HG03432 (cell line): Measurements from ENCODE around the gene TACC3.

Experiments
- ATAC-seq: cut with Tn5 transposase; IDR thresholded peaks from one replicate; pipeline ENCODE4 v1.9.1; 2021; ENCODE audit warnings: mild to moderate bottlenecking, moderate library complexity; ENCODE audit not compliant: unreplicated experiment

TACC3 gene

DNA sequence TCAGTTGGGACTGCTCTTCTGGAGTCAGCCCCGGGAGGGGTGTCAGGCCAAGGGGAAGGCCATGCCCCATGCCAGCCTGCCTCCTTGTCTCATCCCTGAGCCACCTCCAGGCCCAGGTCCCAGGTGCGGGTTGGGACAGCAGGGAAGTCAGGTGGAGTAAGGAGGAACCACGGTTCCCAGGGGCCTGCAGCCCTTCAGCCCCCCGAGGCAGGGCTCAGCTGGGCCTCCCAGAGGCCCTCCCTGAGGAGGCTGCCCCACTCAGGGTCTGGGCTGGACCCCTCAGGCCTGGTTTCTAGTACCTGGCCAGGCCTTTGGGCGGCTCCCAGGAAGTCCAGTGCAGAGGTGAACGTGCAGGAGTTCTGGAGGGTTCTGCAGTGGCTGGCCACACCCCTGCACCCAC lies 48.4 kb downstream of the TACC3 start:
- ATAC-seq: no peak

DNA sequence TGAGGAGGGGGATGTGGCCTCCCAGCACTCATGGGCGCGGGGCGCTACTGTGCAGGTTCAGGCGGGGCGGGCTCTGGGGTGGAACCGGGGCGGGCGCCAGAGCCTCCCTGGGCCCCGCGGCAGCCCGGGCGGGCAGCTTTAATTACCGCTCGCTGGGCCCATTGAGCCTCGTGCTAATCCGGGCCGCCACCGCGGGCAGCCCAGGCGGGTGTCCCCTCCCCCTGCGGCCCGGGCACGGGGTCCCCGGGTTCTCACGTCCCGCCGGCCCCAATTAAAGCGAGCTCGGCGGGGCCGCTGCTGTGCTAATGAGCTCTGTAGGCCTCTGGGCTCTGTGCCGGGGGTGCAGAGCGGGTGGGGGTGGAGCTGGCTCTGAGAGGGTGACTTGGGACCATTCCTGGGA lies 48.9 kb downstream of the TACC3 start:
- no peak for ATAC-seq

DNA sequence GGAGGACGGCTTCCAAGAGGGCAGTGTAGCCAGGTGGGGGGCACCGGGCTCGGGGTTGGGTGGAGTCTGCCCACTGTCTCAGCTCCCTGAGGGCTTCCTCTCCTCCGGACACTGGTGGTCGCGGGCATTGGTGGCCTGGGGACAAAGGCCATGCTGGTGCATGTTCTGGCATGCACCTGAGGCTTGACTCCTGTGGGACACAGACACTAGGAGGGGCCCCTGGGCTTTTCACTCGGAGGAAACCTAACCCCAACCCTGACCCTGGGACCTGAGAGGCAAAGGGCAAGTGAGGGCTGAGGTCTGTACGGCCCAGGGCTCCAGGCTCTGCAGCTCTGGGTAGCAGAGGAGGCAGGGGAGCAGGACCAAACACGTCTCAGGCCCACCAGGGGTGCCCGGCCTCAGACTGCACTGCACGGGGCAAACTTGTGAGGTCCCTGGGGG lies 49.5 kb downstream of the TACC3 start:
- ATAC-seq: no peak

DNA sequence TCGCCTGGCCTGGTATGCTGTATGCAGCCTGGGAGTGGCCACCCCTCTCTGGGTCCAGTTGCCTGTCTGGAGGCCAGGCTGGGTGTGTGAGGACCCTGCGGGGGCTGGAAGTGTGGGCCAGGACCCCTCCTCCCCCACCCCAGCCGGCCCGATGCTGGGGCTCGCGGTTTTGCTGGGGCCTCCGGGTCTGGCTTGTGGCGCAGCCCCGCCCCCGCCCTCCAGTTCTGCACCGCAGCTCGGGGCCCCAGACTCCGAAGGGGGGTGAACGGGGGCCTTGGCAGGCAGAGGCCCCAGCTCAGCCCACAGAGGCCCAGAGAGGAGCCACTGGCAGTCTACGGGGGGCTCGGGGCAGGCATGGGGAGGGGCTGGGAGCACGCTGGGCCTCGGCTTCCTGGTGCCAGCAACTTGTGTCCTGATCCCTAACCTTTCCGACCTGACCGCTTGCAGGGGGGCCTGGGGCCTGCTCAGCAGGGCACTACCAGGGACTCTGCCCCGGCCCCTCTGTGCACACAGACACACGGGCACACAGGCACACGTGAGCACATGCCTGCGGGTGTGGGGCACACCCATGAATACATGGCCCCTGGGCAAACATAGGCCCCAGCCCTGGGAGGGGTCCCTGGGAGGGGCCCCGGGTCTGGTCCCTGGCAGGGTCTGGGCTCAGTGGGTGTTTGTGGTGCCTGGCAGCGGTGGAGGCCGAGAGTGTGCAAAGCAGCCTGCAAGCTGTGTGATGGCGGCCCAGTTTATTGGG lies 50.4 kb downstream of the TACC3 start:
- no peak for ATAC-seq

DNA sequence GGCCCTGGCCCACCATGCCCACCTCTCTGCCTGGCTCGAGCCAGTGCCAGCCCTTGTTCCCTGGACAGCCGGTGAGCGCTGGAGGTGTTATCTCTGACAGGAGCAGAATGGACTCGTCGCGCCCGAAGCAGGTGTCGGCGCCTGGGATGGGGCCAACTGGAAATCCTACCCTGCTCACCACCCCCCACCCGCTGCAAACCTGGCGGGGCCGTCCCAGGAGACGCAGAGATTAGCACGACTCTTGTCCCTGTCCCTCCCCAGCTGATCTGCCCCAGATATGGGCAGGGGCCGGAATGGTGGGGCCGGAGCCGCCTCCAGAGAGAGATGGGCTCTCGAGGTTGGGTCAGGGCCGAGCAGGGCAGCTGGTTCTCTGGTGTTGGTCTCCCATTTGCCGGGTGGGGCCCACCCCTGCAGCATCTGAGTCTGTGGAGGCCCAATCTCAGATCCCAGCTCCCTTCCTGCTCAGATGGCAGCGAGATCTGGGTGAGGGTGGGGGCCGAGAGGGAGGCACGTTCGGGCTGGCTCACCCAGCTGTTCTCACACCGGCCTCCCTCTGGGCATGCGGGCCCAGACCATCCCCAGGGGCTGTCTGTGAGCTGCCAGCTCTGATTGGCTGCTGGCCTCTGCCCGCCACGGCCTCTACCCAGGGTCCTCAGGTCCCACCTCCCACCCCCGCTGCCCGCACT lies 51.7 kb downstream of the TACC3 start:
- ATAC-seq: no peak

DNA sequence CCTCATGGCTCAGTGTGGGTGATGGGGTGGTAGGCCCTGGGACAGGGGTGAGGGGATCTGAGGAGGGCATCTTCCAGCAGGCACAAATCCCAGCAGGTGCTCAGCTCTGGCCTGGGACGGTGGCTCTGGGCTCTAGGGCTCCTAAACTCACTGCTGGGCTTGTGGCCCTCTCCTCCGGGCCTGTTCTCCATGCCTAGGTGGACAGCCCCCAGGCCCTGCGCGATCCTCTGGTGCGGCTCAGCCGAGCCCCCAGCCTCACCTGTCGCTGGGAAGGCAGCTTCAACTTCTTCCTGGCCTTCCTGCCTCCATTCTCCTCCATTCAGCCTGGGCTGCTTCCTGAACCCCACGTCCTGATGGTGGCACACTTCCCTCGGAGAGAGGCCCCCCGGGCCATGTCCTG lies 52.4 kb downstream of the TACC3 start:
- ATAC-seq: no peak

DNA sequence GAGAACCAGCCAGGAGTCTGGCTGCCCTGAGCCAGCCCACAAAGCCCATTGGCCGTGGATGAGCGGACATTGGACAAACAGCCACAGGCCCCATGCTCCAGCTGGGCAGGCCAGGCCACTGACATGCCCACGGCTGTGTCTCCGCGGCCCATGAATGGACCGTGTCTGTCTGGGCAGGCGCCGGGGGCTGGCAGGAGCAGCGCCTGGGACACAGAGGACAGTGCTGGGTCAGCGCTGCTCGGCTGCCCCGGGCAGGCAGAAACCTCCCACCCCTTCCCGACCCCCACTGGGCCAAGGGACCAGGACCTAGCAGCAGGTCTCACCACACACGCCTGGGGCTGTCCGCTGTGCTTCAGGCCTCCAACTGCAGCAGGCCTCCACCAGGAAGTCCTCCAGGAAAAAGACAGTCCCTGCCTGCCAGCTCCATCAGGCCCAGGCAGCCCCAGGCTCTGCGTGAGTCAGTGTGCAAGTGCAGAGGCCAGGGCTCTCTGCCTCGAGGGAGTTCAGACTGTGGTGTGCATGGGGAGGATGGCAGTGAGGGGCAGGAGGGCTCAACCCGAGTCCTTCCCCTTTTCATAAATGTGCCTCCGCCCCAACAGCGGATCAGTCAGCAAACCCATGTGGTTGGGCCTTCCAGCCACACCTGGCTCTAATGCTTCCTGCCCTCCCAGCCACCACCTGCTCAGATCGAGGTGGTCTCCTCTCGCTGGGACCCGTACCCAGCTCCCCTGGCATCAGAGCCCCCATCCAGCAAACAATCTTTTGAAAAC lies 54.6 kb downstream of the TACC3 start:
- no peak for ATAC-seq

DNA sequence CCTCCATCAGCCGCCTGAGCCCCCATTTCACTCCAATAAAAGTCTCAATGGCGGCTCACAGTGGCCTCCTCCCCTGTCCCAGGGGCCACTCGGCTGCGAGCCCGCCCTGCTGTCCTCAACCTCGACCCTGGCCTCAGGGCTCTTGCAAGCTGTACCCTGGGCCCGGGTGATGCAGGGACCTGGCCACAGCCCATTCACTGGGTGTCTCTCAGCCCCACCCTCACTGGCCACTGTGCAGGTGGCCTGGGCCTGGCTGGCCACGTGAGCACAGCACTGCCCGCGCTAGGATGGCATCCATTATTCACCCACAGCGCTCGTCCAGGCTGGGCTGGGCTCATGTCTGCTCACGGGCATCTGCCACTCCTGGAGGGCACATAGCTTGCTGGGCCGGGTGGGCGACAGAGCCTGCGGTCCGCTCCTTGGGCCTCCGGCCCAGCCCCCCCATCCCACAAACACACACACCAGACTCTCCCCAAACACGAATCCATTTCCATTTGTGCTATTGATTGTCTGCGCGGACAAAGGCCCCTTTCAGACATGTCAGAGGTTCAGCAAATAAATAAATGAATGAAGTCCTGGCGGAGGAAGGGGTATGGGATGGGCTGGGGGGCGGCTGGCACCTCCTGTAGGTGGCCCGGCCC lies 55.3 kb downstream of the TACC3 start:
- no peak for ATAC-seq

DNA sequence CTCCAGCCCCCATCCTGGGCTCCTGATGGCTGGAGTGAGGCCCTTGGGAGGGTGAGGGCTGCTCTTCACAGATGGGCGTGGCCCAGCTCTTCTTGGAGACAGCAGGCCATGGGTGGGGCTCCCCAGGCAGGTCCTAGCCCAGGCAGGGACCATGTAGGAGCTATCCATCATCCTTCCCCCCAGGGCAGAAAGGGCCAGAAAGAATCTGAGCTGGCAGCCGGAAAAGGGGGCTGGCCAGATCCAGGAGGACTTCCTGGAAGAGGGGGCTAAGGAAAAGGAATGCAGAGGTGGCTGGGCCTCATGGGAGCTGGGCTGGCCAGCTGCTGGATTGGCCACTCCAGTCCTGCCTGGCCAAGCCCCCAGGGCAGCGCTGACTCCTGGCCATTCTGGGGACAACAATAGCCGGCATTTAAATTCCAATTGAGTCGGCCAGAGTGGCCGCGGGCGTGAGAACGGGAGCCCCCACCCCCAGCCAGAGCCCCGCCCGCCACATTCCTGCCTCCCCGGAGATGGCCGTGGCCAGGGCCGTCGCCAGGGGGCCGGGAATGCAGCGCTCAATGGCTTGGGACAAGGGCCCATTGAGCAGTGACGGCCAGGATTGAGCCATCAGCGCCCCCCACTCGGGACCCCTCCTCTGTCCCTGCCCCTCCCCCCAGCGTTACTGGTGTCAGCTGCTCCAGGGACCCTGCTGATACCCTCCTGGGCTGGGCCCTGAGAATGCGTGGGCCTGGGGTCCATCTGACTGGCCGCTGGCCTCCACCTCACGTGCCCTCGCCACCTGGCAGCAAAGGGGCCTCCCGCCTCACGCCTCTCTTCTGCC lies 56.7 kb downstream of the TACC3 start:
- ATAC-seq: no peak

DNA sequence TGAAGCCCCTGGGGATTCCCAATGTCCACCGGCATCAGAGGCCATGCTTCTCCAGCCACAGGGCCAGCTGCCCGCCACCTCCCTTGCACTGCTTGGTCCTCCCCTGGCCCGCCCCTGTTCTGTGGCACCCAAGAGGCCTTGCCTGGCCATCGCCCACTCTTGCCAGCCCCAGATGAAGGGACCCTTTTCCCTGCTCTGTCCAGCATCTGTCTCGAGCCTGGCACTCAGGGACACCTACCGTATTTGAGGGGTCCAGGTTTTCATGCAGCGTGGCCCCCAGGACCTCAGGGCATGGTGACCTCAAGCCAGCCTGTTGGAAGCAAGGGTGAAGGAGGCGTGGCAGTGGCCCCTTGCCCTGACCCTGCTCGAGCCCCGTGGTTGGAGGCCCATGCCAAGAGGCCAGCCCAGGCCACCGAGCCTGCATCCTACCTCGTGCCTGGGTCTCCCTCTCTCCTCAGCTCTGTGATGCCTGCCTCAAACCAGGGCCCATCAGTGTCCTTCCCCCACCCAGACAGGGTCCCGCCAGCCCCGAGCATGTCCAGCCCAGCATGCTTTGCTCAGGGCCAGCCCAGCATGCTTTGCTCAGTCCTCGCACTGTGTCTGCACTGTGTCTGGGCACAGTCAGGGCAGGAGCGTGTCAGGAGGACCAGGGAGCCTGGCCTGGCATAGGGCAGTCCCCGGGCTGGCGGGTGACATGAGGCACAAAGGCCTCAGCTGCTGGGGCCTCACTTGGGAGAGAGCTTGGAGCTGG lies 57.5 kb downstream of the TACC3 start:
- ATAC-seq: no peak

DNA sequence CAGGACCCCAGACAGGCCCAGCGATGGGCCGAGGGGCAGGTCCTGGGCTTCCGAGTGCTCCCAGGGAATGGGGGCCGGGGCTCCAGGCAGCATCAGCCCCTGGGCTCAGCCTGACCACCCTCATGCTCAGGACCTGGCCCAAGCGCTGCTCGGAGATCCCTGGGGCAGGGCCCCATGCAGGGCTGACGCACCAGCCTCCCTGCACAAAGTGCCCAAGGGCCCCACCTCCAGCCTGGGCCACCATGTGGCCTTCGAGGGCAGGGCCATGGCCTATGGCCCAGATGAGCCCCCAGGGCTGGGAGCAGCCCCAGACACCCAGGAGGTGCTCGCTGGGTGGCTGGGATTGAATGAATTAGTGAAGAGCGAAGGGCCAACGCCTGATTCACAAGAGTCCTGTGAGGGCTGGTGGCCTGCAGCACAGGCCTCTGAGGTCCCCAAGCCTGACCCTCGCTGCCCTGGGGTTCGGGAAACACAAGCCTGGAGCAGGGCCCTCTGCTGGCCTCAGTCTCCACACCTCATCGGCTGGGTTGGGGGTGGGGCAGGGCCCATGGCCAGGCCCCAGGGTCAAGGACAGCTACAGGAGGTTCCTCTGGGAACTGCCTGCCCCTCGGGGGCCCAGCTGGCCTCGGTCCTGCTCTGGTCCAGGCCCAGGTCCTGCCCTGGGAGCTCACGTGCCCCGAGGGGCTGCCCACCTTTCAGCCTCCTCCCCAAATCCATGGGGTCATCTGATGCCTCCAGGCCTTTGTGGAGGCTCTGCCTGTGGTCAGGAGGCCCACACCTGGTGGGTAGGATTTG lies 58.5 kb downstream of the TACC3 start:
- ATAC-seq: no peak

DNA sequence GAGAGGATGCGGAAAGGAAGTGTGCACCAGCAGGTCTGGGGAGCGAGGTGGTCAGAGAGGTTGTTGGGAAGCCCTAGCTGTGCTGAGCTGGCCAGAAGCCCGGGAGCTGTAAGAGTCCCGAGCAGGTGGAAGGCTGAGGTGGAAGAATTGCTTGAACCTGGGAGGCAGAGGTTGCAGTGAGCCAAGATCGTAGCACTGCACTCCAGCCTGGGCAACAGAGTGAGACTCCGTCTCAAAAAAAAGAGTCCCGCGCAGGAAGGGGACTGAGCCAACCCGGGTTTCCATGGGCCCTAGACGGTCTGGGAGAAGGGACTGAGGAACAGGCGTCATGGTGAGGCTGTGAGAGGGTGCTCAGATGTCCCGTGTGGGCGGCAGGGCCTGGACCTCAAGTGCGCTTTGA lies 59.1 kb downstream of the TACC3 start:
- no peak for ATAC-seq

DNA sequence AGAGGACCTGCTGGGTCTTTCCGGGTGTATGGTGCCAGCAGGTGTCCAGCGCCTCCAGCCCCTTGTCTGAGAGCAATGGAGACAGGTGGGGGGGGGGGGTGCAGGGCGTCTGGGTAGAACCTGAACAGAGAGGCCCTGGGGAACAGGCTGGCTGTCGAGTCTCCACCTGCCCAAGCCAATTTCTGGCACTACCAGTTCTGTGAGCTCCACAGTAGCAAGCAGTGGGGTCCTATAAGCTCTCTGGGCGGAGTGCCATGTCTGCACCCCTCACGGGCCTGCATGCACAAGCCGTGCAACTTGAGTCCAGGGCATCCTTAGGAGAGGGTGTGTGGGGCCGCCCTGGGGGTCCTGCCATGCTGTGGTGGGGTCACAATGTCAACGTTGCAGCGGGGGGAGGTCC lies 61.7 kb downstream of the TACC3 start:
- no peak for ATAC-seq

DNA sequence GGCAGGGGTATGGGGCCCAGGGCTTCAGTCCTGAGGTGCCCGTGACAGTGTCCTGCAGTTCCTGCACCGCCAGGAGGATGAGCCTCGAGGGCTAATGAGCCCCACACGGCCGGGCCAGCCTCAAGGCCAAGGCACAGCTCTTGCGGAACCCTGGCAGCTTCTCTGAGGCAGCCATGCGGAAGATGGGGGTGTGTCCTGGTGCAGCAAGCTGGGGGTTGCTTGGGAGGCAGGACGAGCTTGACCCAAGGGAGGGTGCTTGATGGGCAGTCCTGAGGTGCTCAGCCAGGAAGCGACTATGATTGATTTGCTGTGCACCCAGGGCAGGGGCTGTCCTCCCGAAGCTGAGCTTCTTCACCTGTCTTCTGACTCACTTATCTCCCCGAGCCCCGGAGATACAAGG lies 62.6 kb downstream of the TACC3 start:
- ATAC-seq: no peak

DNA sequence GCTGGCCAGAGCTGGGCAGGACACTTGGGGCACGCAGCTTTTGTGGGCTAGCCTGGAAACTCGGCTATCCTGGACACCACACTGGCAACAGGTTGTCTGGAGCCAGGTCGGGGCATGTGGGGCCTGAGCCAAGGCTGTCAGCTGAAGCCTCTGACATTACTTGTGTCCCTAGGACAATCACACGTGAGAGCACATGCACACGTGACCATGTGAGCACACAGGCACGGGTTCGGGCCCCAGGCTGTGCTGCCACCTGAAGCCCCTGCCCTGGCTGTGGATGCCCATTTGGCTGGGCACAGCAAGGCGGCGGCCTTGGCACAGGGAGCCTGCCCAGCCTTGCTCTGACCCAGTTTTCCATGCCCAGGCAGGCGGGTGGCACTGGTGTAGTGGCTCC lies 63.1 kb downstream of the TACC3 start:
- no peak for ATAC-seq

DNA sequence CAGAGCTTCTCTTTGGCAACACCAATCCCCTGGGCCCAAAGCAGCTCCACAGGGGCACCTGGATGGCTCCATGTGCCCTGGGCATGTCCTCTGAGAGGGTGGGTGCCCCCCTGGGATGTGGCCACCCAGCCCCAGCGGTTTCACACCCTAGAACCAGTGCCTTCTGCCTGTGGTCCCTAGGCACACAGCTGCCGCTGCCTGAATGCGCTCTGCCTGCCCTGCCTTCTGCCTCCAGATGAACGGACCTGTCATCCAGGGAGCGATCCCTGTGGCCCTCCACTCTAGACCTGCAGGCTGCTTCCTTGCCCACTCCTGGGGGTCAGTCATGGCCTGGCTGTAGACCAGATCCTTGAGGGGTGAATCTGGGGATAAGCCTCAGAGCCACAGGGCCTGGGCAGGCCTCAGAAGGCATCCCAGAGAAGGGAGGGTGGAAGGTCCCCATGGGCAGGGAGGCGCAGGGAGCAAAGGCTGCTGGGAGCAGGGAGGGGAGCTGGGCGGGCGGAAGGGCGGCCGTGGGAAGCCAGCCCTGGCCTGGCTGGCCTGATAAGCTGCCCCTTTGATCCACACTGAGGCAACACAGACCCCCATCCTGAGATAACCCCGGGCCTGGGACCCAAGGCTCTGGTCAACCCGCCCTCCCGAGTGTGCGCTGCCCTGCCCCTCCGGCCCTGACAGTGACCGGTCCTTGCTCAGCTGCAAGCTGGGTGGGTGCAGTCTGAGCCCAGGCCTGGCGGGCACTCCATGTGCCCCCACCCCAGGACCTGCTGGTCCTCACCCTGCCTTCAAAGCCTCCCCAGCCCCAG lies 63.7 kb downstream of the TACC3 start:
- ATAC-seq: no peak

DNA sequence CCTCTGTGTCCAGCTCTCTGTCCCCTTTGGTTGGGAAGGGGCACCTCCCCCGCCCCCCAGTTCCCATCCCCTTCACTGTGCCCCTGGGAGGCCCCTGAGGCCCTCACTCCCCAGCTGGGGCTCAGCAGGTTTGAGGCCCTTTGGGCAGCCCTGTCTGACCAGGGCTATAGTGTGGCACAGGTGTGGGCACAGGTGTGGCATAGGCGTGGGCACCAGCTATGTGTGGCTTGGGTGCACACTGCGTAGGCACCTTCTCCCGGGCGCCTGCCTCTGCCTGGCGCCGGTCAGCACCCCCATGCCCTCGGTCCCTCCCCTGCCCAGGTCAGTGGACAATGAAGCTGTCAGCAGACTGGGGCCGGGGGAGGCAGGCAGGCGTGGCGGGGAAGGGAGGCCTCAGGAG lies 64.3 kb downstream of the TACC3 start:
- ATAC-seq: no peak
